Epidermal melanocyte (primary cell): ENCODE results near the gene CDKN2B-AS1.

Experiments
- DNase-seq: peaks from one replicate; pipeline ENCODE4 v3.0.0; 2011; ENCODE audit warnings: low spot score; ENCODE audit not compliant: insufficient read length

CDKN2B-AS1 gene

GRCh38 chr9:22005702-22006606, 11.4 kb downstream of the CDKN2B-AS1 start:
- DNase-seq = no peak

GRCh38 chr9:22008384-22008716, 13.8 kb downstream of the CDKN2B-AS1 start:
- no peak for DNase-seq

- DNase-seq = peak; percentile 89
Measured at GRCh38 chr9:22008717-22009505, 14.3 kb downstream of the CDKN2B-AS1 start, which contains the start of gene CDKN2B. TSS of gene CDKN2B (minus strand) at chr9:22009305. CDS start at chr9:22008953, 352 bp downstream.

GRCh38 chr9:22009506-22009867, 14.9 kb downstream of the CDKN2B-AS1 start:
- DNase-seq = no peak

GRCh38 chr9:22010866-22011625, 16.5 kb downstream of the CDKN2B-AS1 start:
- DNase-seq = no peak

GRCh38 chr9:22022396-22022795, 27.8 kb downstream of the CDKN2B-AS1 start:
- no peak for DNase-seq

- DNase-seq = no peak
Measured at GRCh38 chr9:22026696-22027095, 32.1 kb downstream of the CDKN2B-AS1 start.

GRCh38 chr9:22028394-22028793, 33.8 kb downstream of the CDKN2B-AS1 start:
- DNase-seq = no peak

- no peak for DNase-seq
Measured at GRCh38 chr9:22029231-22029630, 34.6 kb downstream of the CDKN2B-AS1 start.

- no peak for DNase-seq
Measured at GRCh38 chr9:22030101-22030598, 35.6 kb downstream of the CDKN2B-AS1 start.

- no peak for DNase-seq
Measured at GRCh38 chr9:22031655-22032411, 37.2 kb downstream of the CDKN2B-AS1 start.

GRCh38 chr9:22033012-22033630, 38.5 kb downstream of the CDKN2B-AS1 start:
- DNase-seq = no peak

- no peak for DNase-seq
Measured at GRCh38 chr9:22035591-22036011, 41.0 kb downstream of the CDKN2B-AS1 start.

GRCh38 chr9:22036866-22037626, 42.5 kb downstream of the CDKN2B-AS1 start:
- no peak for DNase-seq

GRCh38 chr9:22037954-22038690, 43.5 kb downstream of the CDKN2B-AS1 start:
- DNase-seq = no peak

GRCh38 chr9:22039258-22039657, 44.7 kb downstream of the CDKN2B-AS1 start:
- no peak for DNase-seq

GRCh38 chr9:22040760-22041159, 46.2 kb downstream of the CDKN2B-AS1 start:
- no peak for DNase-seq

GRCh38 chr9:22041344-22041743, 46.8 kb downstream of the CDKN2B-AS1 start:
- DNase-seq = no peak

- DNase-seq = no peak
Measured at GRCh38 chr9:22041775-22042174, 47.2 kb downstream of the CDKN2B-AS1 start.
